Gastrocnemius medialis (tissue), 4 donors: ENCODE results near the gene TRAF3IP3.

ENCODE experiments used
- POLR2A ChIP-seq, 2 donors: fragments of 450-650 bp; IDR thresholded peaks; one replicate each; pipeline ENCODE4 v1.6.1; 2017; ENCODE audit warnings: antibody characterized with exemption in 2 of 2, mild to moderate bottlenecking in 2 of 2, moderate library complexity in 2 of 2
- TF ChIP-seq, protein P1 (sequence below), 5 experiments: fragments of 450-650 bp in 3 of 5; fragments of 200-600 bp in 2 of 5; sonication (generic) in 2 of 5; IDR thresholded peaks in 4 of 5; conservative IDR thresholded peaks in 1 of 5; 1 replicate in 4 of 5; 2 replicates in 1 of 5; pipeline ENCODE4 v1.5.1; 2016 to 2019; ENCODE audit warnings: antibody characterized with exemption in 5 of 5, mild to moderate bottlenecking in 3 of 5, moderate library complexity in 3 of 5

DNA sequence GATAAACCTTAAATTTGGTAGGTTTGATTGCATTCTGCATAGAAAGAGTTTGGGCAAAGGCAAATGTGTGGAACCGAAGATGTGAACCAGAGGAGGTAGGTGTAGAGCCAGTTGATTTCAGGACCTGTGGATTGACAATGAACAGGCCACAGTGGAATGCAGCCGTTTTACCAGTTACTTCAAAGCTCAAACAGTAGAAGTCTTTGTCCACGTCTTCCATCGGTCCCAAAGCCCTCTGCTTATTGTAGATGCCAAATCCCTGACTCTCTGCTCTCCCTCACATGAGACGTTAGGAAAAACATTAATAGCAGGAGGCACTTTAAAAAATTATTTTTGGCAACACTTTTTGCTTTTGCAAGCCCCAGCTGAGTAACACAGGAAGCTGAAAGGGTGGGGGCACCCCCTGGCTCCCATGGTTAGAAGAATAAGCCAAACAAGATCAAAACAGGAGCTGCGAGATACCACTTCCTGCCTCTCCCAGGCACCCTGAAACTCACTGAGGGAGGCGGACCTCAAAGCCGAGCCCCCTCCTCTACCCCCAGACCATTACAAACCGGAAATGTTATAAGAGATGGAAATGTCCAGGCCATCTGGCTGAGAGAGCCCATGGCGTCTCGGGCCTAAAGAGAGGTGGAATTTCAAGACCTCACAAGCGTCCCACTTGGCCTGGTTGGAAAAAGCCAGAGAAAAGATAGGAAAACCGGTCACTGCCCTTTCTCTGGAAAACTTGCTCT, 13.5 kb downstream of the TRAF3IP3 start:
- no peak for TF ChIP-seq POLR2A (IDR thresholded peaks at IDR 0.05)
- TF ChIP-seq, protein P1, sequence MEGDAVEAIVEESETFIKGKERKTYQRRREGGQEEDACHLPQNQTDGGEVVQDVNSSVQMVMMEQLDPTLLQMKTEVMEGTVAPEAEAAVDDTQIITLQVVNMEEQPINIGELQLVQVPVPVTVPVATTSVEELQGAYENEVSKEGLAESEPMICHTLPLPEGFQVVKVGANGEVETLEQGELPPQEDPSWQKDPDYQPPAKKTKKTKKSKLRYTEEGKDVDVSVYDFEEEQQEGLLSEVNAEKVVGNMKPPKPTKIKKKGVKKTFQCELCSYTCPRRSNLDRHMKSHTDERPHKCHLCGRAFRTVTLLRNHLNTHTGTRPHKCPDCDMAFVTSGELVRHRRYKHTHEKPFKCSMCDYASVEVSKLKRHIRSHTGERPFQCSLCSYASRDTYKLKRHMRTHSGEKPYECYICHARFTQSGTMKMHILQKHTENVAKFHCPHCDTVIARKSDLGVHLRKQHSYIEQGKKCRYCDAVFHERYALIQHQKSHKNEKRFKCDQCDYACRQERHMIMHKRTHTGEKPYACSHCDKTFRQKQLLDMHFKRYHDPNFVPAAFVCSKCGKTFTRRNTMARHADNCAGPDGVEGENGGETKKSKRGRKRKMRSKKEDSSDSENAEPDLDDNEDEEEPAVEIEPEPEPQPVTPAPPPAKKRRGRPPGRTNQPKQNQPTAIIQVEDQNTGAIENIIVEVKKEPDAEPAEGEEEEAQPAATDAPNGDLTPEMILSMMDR (IDR thresholded peaks at IDR 0.05 in 4 of 5, conservative IDR thresholded peaks at IDR 0.05 in 1 of 5) = no peak
